Endothelial cell (in vitro differentiated cells): ENCODE data around the gene CACNA1D. TPM values are rescaled to one million over a fixed set of nuclear protein-coding genes. Genes with fewer than 3 reads are reported as not detected.

Source experiments
- DNase-seq: peaks from one replicate; pipeline ENCODE4 v3.0.0; 2021; ENCODE audit warnings: low spot score
- H3K27ac Mint-ChIP-seq: one replicate; pipeline ENCODE4 v1.8.0; 2021; ENCODE audit warnings: mixed read lengths, inconsistent platforms; ENCODE audit not compliant: unreplicated experiment
- H3K27me3 Mint-ChIP-seq: one replicate; pipeline ENCODE4 v1.8.0; 2021; ENCODE audit warnings: mild to moderate bottlenecking, moderate library complexity, mixed read lengths, inconsistent platforms; ENCODE audit not compliant: unreplicated experiment
- H3K36me3 Mint-ChIP-seq: one replicate; pipeline ENCODE4 v1.8.0; 2021; ENCODE audit warnings: mild to moderate bottlenecking, low read depth, mixed read lengths, inconsistent platforms; ENCODE audit not compliant: unreplicated experiment
- H3K4me1 Mint-ChIP-seq: one replicate; pipeline ENCODE4 v1.8.0; 2021; ENCODE audit warnings: mild to moderate bottlenecking, mixed read lengths, inconsistent platforms; ENCODE audit not compliant: unreplicated experiment
- H3K4me3 Mint-ChIP-seq: one replicate; pipeline ENCODE4 v1.8.0; 2021; ENCODE audit warnings: mild to moderate bottlenecking, mixed read lengths, inconsistent platforms; ENCODE audit not compliant: unreplicated experiment
- H3K9me3 Mint-ChIP-seq: one replicate; pipeline ENCODE4 v1.8.0; 2021; ENCODE audit warnings: mixed read lengths, inconsistent platforms; ENCODE audit not compliant: unreplicated experiment
- CTCF ChIP-seq: fragments of 200-600 bp; sonication (generic); IDR thresholded peaks from one replicate; pipeline ENCODE4 v1.5.0; 2021; ENCODE audit warnings: antibody characterized with exemption; ENCODE audit not compliant: unreplicated experiment
- total RNA-seq: library from RNA; stranded (reverse); fragmentation: NEBNext Ultra II Directional; extraction: Animal tissue kit (Norgen Biotek cat#: 25700); gene quantifications from one replicate; pipeline ENCODE4 v1.2.1, GENCODE V29; 2021; ENCODE audit not compliant: unreplicated experiment

Gene CACNA1D
- total RNA-seq, 1 donor from 2014 or later = 208 TPM

GRCh38 chr3:53819163-53819868 is 324.9 kb downstream of the CACNA1D start:
- no peak for TF ChIP-seq CTCF
- no peak for DNase-seq
- no peak overlapping the region for H3K27ac Mint-ChIP-seq
- H3K9me3 Mint-ChIP-seq = no peaks in the 10 kb centered on the region
- no peak overlapping the region for H3K4me3 Mint-ChIP-seq
- H3K36me3 Mint-ChIP-seq = peaks cover 13% of the 10 kb centered on the region
- peaks cover 10% of the 10 kb centered on the region for H3K27me3 Mint-ChIP-seq
- peaks cover 12% of the 10 kb centered on the region for H3K4me1 Mint-ChIP-seq

GRCh38 chr3:53820084-53820483 is 325.7 kb downstream of the CACNA1D start:
- Mint-ChIP-seq H3K4me1 (peaks cover 14% of the 10 kb centered on the region), H3K36me3 (peaks cover 12% of the 10 kb centered on the region), H3K27me3 (peaks cover 18% of the 10 kb centered on the region), H3K9me3 (no peaks in the 10 kb centered on the region), H3K27ac (no peak overlapping the region), H3K4me3 (no peak overlapping the region)
- no peak for DNase-seq
- TF ChIP-seq CTCF = no peak

GRCh38 chr3:53820756-53821580 is 326.6 kb downstream of the CACNA1D start:
- Mint-ChIP-seq H3K27me3 (peaks cover 18% of the 10 kb centered on the region), H3K4me1 (peaks cover 14% of the 10 kb centered on the region), H3K4me3 (no peak overlapping the region), H3K36me3 (peaks cover 12% of the 10 kb centered on the region), H3K9me3 (no peaks in the 10 kb centered on the region), H3K27ac (no peak overlapping the region)
- DNase-seq = no peak
- no peak for TF ChIP-seq CTCF

GRCh38 chr3:53821631-53822121 is 327.3 kb downstream of the CACNA1D start:
- TF ChIP-seq CTCF = no peak
- no peak for DNase-seq
- peaks cover 18% of the 10 kb centered on the region for H3K27me3 Mint-ChIP-seq
- H3K27ac Mint-ChIP-seq = peak overlapping the region; percentile 48
- H3K9me3 Mint-ChIP-seq = no peaks in the 10 kb centered on the region
- H3K4me1 Mint-ChIP-seq = peaks cover 14% of the 10 kb centered on the region
- H3K36me3 Mint-ChIP-seq = peaks cover 12% of the 10 kb centered on the region
- no peak overlapping the region for H3K4me3 Mint-ChIP-seq
